Measurements from ENCODE around the gene SAP25.
A peak's percentile ranks its signal among the peaks of the same experiment; 100 is the strongest.

SAP25 gene

GRCh38 chr7:100573691-100574361, at the start of gene SAP25:
Gene SAP25, minus strand, starts transcription at chr7:100573900. Its CDS starts 158 bp downstream, at chr7:100573742.
- H3K9ac ChIP-seq (ENCODE audit: low read length in 2 of 2), result no peak within 1 kb of the TSS
- peaks cover 12 to 26% of the 10 kb centered on the region in 2 donors for H3K36me3 ChIP-seq (ENCODE audit: control insufficient read depth in 2 of 2, insufficient read depth in 2 of 2, low read length in 2 of 2)
- H3K4me3 ChIP-seq (ENCODE audit: low read length in 2 of 2), result no peak within 1 kb of the TSS
- no peaks in the 10 kb centered on the region for H3K27me3 ChIP-seq (ENCODE audit: control insufficient read depth in 1 of 2, insufficient read depth in 2 of 2, low read length in 2 of 2)
- no peaks in the 10 kb centered on the region for H3K9me3 ChIP-seq (ENCODE audit: control insufficient read depth in 2 of 2, low read length in 2 of 2)
- H3K27ac ChIP-seq (ENCODE audit: low read length), result no peak within 1 kb of the TSS
- H3K4me1 ChIP-seq (ENCODE audit: control insufficient read depth, insufficient read depth, low read length), result peaks cover 11% of the 10 kb centered on the region

DNA sequence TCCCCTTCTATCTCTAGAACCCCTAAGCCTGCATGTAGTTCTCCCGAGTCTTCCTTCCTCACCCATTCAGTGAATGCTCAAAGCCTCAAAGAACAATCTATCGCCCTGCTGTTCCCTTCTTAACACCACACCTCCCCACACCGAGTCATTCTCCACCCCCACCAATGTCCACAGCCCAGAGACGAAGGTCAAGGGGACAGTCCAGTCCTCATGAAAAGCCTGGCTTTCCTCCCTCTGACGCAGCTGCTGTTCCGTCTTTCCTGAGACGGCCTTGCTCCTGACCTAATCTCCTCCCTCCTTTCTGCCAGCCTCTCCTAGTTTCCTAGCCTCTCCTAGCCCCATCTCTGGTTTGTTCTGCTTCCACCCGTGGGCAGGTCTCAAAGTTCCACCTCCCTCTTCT, 47.9 kb upstream of the SAP25 start:
- H3K9me3 ChIP-seq (ENCODE audit: control insufficient read depth in 2 of 2, low read length in 2 of 2), result no peaks in the 10 kb centered on the region
- peaks cover 0 to 2% of the 10 kb centered on the region in 2 donors for H3K36me3 ChIP-seq (ENCODE audit: control insufficient read depth in 2 of 2, insufficient read depth in 2 of 2, low read length in 2 of 2)
- H3K27ac ChIP-seq (ENCODE audit: low read length), result no peak overlapping the region
- peaks cover 2% of the 10 kb centered on the region for H3K4me1 ChIP-seq (ENCODE audit: control insufficient read depth, insufficient read depth, low read length)
- peaks cover 0 to 6% of the 10 kb centered on the region in 2 donors for H3K27me3 ChIP-seq (ENCODE audit: control insufficient read depth in 1 of 2, insufficient read depth in 2 of 2, low read length in 2 of 2)
- no peak overlapping the region for H3K4me3 ChIP-seq (ENCODE audit: low read length in 2 of 2)
- no peak overlapping the region for H3K9ac ChIP-seq (ENCODE audit: low read length in 2 of 2)

DNA sequence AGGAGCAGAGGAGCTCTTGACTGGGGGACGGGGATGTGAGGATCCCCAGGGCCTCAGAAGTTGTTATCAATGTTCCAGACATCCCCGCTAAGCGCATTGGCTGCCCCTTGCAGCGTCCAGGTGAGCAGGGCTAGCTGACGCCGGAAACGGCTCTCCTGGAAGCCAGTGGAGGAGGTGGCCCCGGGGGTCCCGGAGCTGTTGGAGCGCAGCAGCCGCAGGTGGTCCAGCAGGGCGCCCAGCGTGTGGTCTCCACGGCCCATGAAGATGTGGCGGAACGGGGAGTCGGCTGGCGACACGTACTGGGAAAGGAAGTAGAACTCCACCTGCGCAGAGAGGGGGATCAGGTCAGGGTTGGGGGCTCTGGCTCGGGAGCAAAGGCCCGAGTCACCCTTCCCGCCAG, 47.1 kb upstream of the SAP25 start:
- Histone ChIP-seq H3K27me3 (ENCODE audit: control insufficient read depth in 1 of 2, insufficient read depth in 2 of 2, low read length in 2 of 2) (no peaks in the 10 kb centered on the region), H3K36me3 (ENCODE audit: control insufficient read depth in 2 of 2, insufficient read depth in 2 of 2, low read length in 2 of 2) (peaks cover 0 to 2% of the 10 kb centered on the region in 2 donors), H3K9ac (ENCODE audit: low read length in 2 of 2) (no peak overlapping the region), H3K27ac (ENCODE audit: low read length) (no peak overlapping the region), H3K4me1 (ENCODE audit: control insufficient read depth, insufficient read depth, low read length) (no peaks in the 10 kb centered on the region), H3K4me3 (ENCODE audit: low read length in 2 of 2) (no peak overlapping the region), H3K9me3 (ENCODE audit: control insufficient read depth in 2 of 2, low read length in 2 of 2) (no peaks in the 10 kb centered on the region)

- no peak overlapping the region for H3K27ac ChIP-seq (ENCODE audit: low read length)
- no peaks in the 10 kb centered on the region for H3K27me3 ChIP-seq (ENCODE audit: control insufficient read depth in 1 of 2, insufficient read depth in 2 of 2, low read length in 2 of 2)
- H3K4me3 ChIP-seq (ENCODE audit: low read length in 2 of 2), result no peak overlapping the region
- no peaks in the 10 kb centered on the region for H3K9me3 ChIP-seq (ENCODE audit: control insufficient read depth in 2 of 2, low read length in 2 of 2)
- H3K4me1 ChIP-seq (ENCODE audit: control insufficient read depth, insufficient read depth, low read length), result no peaks in the 10 kb centered on the region
- peaks cover 0 to 5% of the 10 kb centered on the region in 2 donors for H3K36me3 ChIP-seq (ENCODE audit: control insufficient read depth in 2 of 2, insufficient read depth in 2 of 2, low read length in 2 of 2)
- H3K9ac ChIP-seq (ENCODE audit: low read length in 2 of 2), result no peak overlapping the region
Measured at GRCh38 chr7:100620239-100620638, 46.5 kb upstream of the SAP25 start.

- Histone ChIP-seq H3K27ac (ENCODE audit: low read length) (no peak overlapping the region), H3K9ac (ENCODE audit: low read length in 2 of 2) (no peak overlapping the region), H3K4me1 (ENCODE audit: control insufficient read depth, insufficient read depth, low read length) (peaks cover 14% of the 10 kb centered on the region), H3K4me3 (ENCODE audit: low read length in 2 of 2) (no peak overlapping the region), H3K27me3 (ENCODE audit: control insufficient read depth in 1 of 2, insufficient read depth in 2 of 2, low read length in 2 of 2) (no peaks in the 10 kb centered on the region), H3K36me3 (ENCODE audit: control insufficient read depth in 2 of 2, insufficient read depth in 2 of 2, low read length in 2 of 2) (peaks cover 0 to 6% of the 10 kb centered on the region in 2 donors), H3K9me3 (ENCODE audit: control insufficient read depth in 2 of 2, low read length in 2 of 2) (no peaks in the 10 kb centered on the region)
Measured at GRCh38 chr7:100614308-100614861, 40.7 kb upstream of the SAP25 start.

DNA sequence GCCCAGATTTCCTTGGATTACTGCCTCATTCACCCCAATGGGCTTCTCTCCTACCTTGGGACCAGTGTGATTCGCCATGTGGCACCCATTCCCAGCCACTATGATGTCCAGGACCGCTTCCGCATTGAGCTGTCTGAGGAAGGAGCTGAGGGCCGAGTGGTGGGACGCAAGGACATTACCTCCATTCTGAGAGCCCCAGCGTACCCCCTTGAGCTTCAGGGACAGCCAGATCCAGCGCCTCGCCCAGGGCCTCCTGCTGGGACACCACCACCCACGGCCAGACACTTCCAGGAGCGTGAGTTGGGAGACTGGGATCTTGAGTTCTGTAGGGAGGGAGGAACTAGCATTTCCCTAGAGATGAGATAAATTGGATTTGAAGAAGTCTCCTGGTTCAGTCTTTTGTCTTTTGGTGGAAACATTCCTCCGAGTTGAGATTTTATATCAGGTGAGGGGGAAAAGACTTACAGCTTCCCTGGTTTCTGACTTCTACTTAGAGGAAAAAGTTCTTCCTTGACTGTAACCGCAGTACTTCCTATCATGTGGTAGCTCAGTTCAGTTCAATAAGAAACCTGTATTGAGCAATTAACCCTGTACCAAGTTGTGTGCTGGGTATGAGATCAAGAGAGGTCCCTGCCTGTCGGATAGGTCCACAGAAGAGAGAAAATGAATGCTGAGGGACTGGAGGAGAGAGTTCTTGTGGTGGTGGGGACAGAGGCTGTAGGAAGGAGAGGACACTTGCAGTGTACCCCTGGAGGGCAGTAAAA, 39.9 kb upstream of the SAP25 start:
- Histone ChIP-seq H3K27ac (ENCODE audit: low read length) (no peak overlapping the region), H3K9me3 (ENCODE audit: control insufficient read depth in 2 of 2, low read length in 2 of 2) (no peaks in the 10 kb centered on the region), H3K4me1 (ENCODE audit: control insufficient read depth, insufficient read depth, low read length) (peaks cover 14% of the 10 kb centered on the region), H3K9ac (ENCODE audit: low read length in 2 of 2) (peak overlapping the region in 1 of 2 donors; percentile 77), H3K4me3 (ENCODE audit: low read length in 2 of 2) (peak overlapping the region; percentile 53 to 94), H3K27me3 (ENCODE audit: control insufficient read depth in 1 of 2, insufficient read depth in 2 of 2, low read length in 2 of 2) (no peaks in the 10 kb centered on the region), H3K36me3 (ENCODE audit: control insufficient read depth in 2 of 2, insufficient read depth in 2 of 2, low read length in 2 of 2) (peaks cover 0 to 6% of the 10 kb centered on the region in 2 donors)

GRCh38 chr7:100612730-100613390, 39.2 kb upstream of the SAP25 start:
- peaks cover 0 to 6% of the 10 kb centered on the region in 2 donors for H3K36me3 ChIP-seq (ENCODE audit: control insufficient read depth in 2 of 2, insufficient read depth in 2 of 2, low read length in 2 of 2)

DNA sequence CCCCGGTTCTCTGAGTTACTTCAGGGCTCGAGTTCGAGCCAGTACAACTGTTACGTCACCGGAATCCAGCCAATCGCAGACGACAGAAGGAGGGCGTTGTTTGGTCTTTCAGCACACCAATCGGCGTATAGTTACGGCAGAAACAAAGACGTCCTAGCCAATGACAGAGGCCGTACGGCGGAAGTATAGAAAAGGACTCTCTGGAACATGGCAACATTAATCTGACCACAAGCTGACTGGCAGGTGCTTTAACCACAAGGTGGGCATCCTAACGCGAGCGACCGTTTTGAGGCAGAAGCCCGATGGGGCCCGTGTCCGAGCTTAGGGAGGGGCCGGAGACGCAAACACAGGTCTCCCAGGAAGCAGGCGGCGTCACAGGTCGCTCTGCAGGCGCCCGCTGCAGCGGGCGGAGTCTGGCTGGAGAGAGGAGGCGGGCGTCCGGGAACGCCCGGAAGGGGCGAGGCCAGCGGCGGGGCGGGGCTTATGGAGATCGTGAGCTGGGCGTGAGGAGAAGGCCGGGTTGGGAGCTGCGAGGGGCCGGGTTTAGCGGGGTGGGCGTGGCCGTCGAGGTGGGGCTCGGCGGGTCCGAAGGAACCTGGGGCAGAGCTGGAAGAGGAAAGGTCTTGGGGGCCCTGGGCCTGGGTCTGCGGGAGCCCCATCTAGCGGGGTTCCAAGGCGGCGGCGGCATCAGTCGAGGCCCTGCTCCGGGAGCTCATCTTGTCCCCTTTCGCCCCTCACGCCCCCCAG, 38.5 kb upstream of the SAP25 start, which contains the start of gene MOSPD3:
Gene MOSPD3, plus strand, starts transcription at position 558 of the 747 bp plus-strand sequence. CDS start 252 bp downstream, outside the sequence.
- peak within 1 kb of the TSS; percentile 77 to 89 for H3K9ac ChIP-seq (ENCODE audit: low read length in 2 of 2)
- H3K27me3 ChIP-seq (ENCODE audit: control insufficient read depth in 1 of 2, insufficient read depth in 2 of 2, low read length in 2 of 2), result no peaks in the 10 kb centered on the region
- H3K4me1 ChIP-seq (ENCODE audit: control insufficient read depth, insufficient read depth, low read length), result peaks cover 14% of the 10 kb centered on the region
- H3K36me3 ChIP-seq (ENCODE audit: control insufficient read depth in 2 of 2, insufficient read depth in 2 of 2, low read length in 2 of 2), result peaks cover 0 to 6% of the 10 kb centered on the region in 2 donors
- H3K4me3 ChIP-seq (ENCODE audit: low read length in 2 of 2), result peak within 1 kb of the TSS; percentile 93 to 94
- H3K9me3 ChIP-seq (ENCODE audit: control insufficient read depth in 2 of 2, low read length in 2 of 2), result no peaks in the 10 kb centered on the region
- H3K27ac ChIP-seq (ENCODE audit: low read length), result peak within 1 kb of the TSS; percentile 91

More at GRCh38 chr7:100612730-100613390, 39.2 kb upstream of the SAP25 start:
- H3K4me1 ChIP-seq (ENCODE audit: control insufficient read depth, insufficient read depth, low read length), result peaks cover 14% of the 10 kb centered on the region
- no peaks in the 10 kb centered on the region for H3K27me3 ChIP-seq (ENCODE audit: control insufficient read depth in 1 of 2, insufficient read depth in 2 of 2, low read length in 2 of 2)
- H3K9ac ChIP-seq (ENCODE audit: low read length in 2 of 2), result peak overlapping the region; percentile 75 to 77
- peak overlapping the region; percentile 53 to 94 for H3K4me3 ChIP-seq (ENCODE audit: low read length in 2 of 2)
- no peaks in the 10 kb centered on the region for H3K9me3 ChIP-seq (ENCODE audit: control insufficient read depth in 2 of 2, low read length in 2 of 2)
- no peak overlapping the region for H3K27ac ChIP-seq (ENCODE audit: low read length)

DNA sequence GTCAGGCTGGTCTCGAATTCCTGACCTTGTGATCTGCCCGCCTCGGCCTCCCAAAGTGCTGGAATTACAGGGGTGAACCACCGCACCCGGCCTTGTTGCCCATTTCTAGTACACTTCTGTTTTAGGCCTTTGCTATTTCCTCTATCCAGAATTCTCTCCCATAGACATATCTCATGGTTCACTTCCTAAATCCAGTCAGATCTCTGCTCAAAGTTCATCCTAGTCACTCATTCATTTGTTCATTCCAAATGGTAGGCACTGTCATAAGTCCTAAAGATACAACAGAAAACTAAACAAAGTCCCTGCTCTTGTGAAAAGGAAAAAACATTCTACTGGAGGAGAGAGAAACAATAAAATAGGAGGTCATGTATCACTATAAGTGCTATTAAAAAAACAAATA, 36.3 kb upstream of the SAP25 start:
- H3K9me3 ChIP-seq (ENCODE audit: control insufficient read depth in 2 of 2, low read length in 2 of 2), result no peaks in the 10 kb centered on the region
- H3K27me3 ChIP-seq (ENCODE audit: control insufficient read depth in 1 of 2, insufficient read depth in 2 of 2, low read length in 2 of 2), result no peaks in the 10 kb centered on the region
- no peak overlapping the region for H3K9ac ChIP-seq (ENCODE audit: low read length in 2 of 2)
- peaks cover 22% of the 10 kb centered on the region for H3K4me1 ChIP-seq (ENCODE audit: control insufficient read depth, insufficient read depth, low read length)
- H3K4me3 ChIP-seq (ENCODE audit: low read length in 2 of 2), result no peak overlapping the region
- H3K36me3 ChIP-seq (ENCODE audit: control insufficient read depth in 2 of 2, insufficient read depth in 2 of 2, low read length in 2 of 2), result peaks cover 0 to 2% of the 10 kb centered on the region in 2 donors
- H3K27ac ChIP-seq (ENCODE audit: low read length), result no peak overlapping the region

GRCh38 chr7:100607111-100607510, 33.4 kb upstream of the SAP25 start:
- no peaks in the 10 kb centered on the region for H3K27me3 ChIP-seq (ENCODE audit: control insufficient read depth in 1 of 2, insufficient read depth in 2 of 2, low read length in 2 of 2)
- H3K9me3 ChIP-seq (ENCODE audit: control insufficient read depth in 2 of 2, low read length in 2 of 2), result no peaks in the 10 kb centered on the region
- H3K4me3 ChIP-seq (ENCODE audit: low read length in 2 of 2), result no peak overlapping the region
- H3K36me3 ChIP-seq (ENCODE audit: control insufficient read depth in 2 of 2, insufficient read depth in 2 of 2, low read length in 2 of 2), result no peaks in the 10 kb centered on the region
- peaks cover 31% of the 10 kb centered on the region for H3K4me1 ChIP-seq (ENCODE audit: control insufficient read depth, insufficient read depth, low read length)
- no peak overlapping the region for H3K9ac ChIP-seq (ENCODE audit: low read length in 2 of 2)
- H3K27ac ChIP-seq (ENCODE audit: low read length), result no peak overlapping the region

All from stomach smooth muscle (tissue), 2 donors.